Prostate gland (tissue), 2 donors: ENCODE results near the gene SLC16A8.
A peak's percentile ranks its signal among the peaks of the same experiment; 100 is the strongest.

Experiments
- POLR2AphosphoS5 ChIP-seq: sonication (generic); formaldehyde crosslinking; IDR thresholded peaks from one replicate; pipeline ENCODE4 v1.6.1; 2017; ENCODE audit warnings: antibody characterized with exemption
- TF ChIP-seq, protein P1 (sequence below), 4 experiments: fragments of 200-600 bp in 2 of 4; fragments of 450-650 bp in 2 of 4; sonication (generic) in 2 of 4; IDR thresholded peaks; 1 replicate in 3 of 4; 2 replicates in 1 of 4; pipeline ENCODE4 v1.5.1; 2016 to 2019; ENCODE audit warnings: antibody characterized with exemption in 4 of 4, mild to moderate bottlenecking in 2 of 4, moderate library complexity in 2 of 4

DNA sequence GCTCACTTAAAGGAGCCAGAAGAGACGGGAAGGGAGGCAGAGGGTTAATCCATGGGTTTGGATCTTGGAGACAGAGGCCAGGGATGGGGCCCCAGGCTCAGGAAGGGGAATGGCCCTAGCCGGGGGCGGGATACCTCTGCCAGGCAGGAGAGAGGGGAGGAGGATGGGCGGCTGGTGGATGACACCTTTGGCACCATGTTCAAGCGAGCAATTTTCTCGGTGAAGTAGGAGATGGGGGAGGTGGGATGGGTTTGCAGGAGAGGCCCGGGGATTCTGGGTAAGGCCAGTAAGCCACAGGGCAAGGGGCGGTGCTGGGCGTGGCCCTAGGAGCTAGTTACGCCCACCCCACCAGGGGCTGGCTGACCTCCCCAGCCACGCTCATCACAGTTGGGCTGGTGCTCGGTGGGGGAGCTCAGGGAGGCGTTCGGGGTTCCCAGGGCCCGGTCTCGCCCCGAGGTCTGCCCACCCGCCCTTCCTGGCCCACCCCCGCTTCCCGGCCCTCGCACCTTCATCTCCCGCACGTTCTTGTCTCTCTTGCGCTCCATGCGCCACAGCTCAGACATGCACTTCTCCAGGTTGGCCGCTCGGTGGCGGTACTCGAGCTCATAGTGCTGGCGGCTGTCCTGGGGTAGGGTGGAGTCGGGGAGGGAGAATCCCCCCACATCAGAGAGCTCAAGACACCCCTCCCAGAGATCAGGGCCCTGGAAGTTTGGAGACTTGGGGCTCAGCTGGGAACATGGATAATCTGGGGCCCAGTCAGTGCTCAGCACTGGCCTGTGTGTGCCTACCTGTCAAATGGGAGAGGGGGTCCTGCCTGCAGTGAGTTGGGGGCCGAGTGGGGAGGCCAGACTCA is 13.8 kb upstream of the SLC16A8 start:
- TF ChIP-seq, protein P1, sequence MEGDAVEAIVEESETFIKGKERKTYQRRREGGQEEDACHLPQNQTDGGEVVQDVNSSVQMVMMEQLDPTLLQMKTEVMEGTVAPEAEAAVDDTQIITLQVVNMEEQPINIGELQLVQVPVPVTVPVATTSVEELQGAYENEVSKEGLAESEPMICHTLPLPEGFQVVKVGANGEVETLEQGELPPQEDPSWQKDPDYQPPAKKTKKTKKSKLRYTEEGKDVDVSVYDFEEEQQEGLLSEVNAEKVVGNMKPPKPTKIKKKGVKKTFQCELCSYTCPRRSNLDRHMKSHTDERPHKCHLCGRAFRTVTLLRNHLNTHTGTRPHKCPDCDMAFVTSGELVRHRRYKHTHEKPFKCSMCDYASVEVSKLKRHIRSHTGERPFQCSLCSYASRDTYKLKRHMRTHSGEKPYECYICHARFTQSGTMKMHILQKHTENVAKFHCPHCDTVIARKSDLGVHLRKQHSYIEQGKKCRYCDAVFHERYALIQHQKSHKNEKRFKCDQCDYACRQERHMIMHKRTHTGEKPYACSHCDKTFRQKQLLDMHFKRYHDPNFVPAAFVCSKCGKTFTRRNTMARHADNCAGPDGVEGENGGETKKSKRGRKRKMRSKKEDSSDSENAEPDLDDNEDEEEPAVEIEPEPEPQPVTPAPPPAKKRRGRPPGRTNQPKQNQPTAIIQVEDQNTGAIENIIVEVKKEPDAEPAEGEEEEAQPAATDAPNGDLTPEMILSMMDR (IDR thresholded peaks at IDR 0.05), result peak in 1 of 4 experiments; percentile 12
- no peak for TF ChIP-seq POLR2AphosphoS5
